ENCODE measurements around the gene ANKRD24.

- TF ChIP-seq CTCF (IDR thresholded peaks at IDR 0.05) (no peak), POLR2A (IDR thresholded peaks at IDR 0.05) (no peak)
These were observed 74.1 kb downstream of the ANKRD24 start for GRCh38 chr19:4256563-4256962.

Measured in testis (tissue), 2 donors.